Measurements from ENCODE around the gene GDE1. TPM values are rescaled to one million over a fixed set of nuclear protein-coding genes. Genes with fewer than 3 reads are reported as not detected.
A peak's percentile ranks its signal among the peaks of the same experiment; 100 is the strongest.

The GDE1 gene
- total RNA-seq, 1 experiment from 2014 or later = 65.7 TPM

- TF ChIP-seq, protein P1, sequence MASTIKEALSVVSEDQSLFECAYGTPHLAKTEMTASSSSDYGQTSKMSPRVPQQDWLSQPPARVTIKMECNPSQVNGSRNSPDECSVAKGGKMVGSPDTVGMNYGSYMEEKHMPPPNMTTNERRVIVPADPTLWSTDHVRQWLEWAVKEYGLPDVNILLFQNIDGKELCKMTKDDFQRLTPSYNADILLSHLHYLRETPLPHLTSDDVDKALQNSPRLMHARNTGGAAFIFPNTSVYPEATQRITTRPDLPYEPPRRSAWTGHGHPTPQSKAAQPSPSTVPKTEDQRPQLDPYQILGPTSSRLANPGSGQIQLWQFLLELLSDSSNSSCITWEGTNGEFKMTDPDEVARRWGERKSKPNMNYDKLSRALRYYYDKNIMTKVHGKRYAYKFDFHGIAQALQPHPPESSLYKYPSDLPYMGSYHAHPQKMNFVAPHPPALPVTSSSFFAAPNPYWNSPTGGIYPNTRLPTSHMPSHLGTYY (CRISPR knock-in tag; IDR thresholded peaks at IDR 0.05) = no peak
- TF ChIP-seq GABPB1 (CRISPR knock-in tag; IDR thresholded peaks at IDR 0.05) = no peak
- no peak for TF ChIP-seq ESRRA (CRISPR knock-in tag; IDR thresholded peaks at IDR 0.05; ENCODE audit: borderline replicate concordance)
- TF ChIP-seq, protein P2, sequence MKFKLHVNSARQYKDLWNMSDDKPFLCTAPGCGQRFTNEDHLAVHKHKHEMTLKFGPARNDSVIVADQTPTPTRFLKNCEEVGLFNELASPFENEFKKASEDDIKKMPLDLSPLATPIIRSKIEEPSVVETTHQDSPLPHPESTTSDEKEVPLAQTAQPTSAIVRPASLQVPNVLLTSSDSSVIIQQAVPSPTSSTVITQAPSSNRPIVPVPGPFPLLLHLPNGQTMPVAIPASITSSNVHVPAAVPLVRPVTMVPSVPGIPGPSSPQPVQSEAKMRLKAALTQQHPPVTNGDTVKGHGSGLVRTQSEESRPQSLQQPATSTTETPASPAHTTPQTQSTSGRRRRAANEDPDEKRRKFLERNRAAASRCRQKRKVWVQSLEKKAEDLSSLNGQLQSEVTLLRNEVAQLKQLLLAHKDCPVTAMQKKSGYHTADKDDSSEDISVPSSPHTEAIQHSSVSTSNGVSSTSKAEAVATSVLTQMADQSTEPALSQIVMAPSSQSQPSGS (CRISPR knock-in tag; IDR thresholded peaks at IDR 0.05; ENCODE audit: borderline replicate concordance, low read depth) = no peak
- no peak for TF ChIP-seq OVOL2 (CRISPR knock-in tag; IDR thresholded peaks at IDR 0.05; ENCODE audit: borderline replicate concordance)
- TF ChIP-seq USF2 (CRISPR knock-in tag; IDR thresholded peaks at IDR 0.05) = no peak
- TF ChIP-seq MYBL2 (CRISPR knock-in tag; IDR thresholded peaks at IDR 0.05) = no peak
- TF ChIP-seq, protein P3, sequence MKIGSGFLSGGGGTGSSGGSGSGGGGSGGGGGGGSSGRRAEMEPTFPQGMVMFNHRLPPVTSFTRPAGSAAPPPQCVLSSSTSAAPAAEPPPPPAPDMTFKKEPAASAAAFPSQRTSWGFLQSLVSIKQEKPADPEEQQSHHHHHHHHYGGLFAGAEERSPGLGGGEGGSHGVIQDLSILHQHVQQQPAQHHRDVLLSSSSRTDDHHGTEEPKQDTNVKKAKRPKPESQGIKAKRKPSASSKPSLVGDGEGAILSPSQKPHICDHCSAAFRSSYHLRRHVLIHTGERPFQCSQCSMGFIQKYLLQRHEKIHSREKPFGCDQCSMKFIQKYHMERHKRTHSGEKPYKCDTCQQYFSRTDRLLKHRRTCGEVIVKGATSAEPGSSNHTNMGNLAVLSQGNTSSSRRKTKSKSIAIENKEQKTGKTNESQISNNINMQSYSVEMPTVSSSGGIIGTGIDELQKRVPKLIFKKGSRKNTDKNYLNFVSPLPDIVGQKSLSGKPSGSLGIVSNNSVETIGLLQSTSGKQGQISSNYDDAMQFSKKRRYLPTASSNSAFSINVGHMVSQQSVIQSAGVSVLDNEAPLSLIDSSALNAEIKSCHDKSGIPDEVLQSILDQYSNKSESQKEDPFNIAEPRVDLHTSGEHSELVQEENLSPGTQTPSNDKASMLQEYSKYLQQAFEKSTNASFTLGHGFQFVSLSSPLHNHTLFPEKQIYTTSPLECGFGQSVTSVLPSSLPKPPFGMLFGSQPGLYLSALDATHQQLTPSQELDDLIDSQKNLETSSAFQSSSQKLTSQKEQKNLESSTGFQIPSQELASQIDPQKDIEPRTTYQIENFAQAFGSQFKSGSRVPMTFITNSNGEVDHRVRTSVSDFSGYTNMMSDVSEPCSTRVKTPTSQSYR (CRISPR knock-in tag; IDR thresholded peaks at IDR 0.05) = no peak
These were observed 31.3 kb downstream of the GDE1 start (continued) for GRCh38 chr16:19490619-19491018.

- H3K27me3 Mint-ChIP-seq (ENCODE audit: low read depth) = peaks cover 6% of the 10 kb centered on the region; the same call in 1 of the 2 replicates
- peaks cover 5% of the 10 kb centered on the region; the same call in 1 of the 2 replicates for H3K36me3 Mint-ChIP-seq
- peak; percentile 86 for ATAC-seq
- POLR2A ChIA-PET = no interaction called here
- CTCF ChIA-PET = interaction anchor here (1.0 to 1.6 kb wide), 3 partner anchors 15 to 308 kb away, joined by 4 to 10 read pairs (median 5); no protein-coding TSS in a partner anchor
- no peaks in the 10 kb centered on the region for H3K9me3 Mint-ChIP-seq
- DNase-seq (ENCODE audit: low spot score) = peak; percentile 50
- H3K4me1 Mint-ChIP-seq = peaks cover 29% of the 10 kb centered on the region
- TF ChIP-seq, protein P4, sequence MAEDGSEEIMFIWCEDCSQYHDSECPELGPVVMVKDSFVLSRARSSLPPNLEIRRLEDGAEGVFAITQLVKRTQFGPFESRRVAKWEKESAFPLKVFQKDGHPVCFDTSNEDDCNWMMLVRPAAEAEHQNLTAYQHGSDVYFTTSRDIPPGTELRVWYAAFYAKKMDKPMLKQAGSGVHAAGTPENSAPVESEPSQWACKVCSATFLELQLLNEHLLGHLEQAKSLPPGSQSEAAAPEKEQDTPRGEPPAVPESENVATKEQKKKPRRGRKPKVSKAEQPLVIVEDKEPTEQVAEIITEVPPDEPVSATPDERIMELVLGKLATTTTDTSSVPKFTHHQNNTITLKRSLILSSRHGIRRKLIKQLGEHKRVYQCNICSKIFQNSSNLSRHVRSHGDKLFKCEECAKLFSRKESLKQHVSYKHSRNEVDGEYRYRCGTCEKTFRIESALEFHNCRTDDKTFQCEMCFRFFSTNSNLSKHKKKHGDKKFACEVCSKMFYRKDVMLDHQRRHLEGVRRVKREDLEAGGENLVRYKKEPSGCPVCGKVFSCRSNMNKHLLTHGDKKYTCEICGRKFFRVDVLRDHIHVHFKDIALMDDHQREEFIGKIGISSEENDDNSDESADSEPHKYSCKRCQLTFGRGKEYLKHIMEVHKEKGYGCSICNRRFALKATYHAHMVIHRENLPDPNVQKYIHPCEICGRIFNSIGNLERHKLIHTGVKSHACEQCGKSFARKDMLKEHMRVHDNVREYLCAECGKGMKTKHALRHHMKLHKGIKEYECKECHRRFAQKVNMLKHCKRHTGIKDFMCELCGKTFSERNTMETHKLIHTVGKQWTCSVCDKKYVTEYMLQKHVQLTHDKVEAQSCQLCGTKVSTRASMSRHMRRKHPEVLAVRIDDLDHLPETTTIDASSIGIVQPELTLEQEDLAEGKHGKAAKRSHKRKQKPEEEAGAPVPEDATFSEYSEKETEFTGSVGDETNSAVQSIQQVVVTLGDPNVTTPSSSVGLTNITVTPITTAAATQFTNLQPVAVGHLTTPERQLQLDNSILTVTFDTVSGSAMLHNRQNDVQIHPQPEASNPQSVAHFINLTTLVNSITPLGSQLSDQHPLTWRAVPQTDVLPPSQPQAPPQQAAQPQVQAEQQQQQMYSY (CRISPR knock-in tag; IDR thresholded peaks at IDR 0.05) = 0 out of 2 replicates have a peak, but pooled peaks have one; percentile 13
- TF ChIP-seq FOXK1 (CRISPR knock-in tag; IDR thresholded peaks at IDR 0.05) = no peak
- H3K27ac Mint-ChIP-seq = peak overlapping the region; percentile 65
- H3K4me3 Mint-ChIP-seq = peak overlapping the region; percentile 20
These were observed 33.7 kb downstream of the GDE1 start for GRCh38 chr16:19488213-19488640.

DNA sequence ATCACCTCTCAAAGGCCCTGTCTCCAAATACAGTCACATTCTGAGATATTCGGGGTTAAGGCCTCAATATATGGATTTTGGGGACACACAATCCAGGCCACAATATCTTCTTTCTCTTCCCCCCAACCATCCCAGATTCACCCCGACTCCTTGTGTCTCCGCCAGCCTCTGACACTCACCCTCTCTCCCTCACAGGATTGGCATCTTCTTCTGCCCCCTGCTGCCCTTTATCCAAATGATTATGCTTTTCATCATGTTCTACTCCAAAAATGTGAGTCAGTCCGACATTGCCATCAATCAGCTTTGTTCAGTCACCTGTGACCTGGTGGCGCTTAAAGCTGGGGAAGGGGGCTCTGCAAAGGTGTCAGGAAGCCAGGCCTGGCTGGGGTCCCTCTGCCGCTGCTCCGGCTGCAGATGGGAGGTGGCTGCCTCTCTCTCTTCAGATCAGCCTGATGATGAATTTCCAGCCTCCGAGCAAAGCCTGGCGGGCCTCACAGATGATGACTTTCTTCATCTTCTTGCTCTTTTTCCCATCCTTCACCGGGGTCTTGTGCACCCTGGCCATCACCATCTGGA is 35.1 kb downstream of the GDE1 start:
- H3K27ac Mint-ChIP-seq = no peak overlapping the region
- DNase-seq (ENCODE audit: low spot score) = no peak
- H3K4me1 Mint-ChIP-seq = peaks cover 30% of the 10 kb centered on the region
- no peaks in the 10 kb centered on the region for H3K9me3 Mint-ChIP-seq
- ATAC-seq = no peak
- TF ChIP-seq SMAD4 (CRISPR knock-in tag; IDR thresholded peaks at IDR 0.05) = no peak
- peaks cover 6% of the 10 kb centered on the region; the same call in 1 of the 2 replicates for H3K27me3 Mint-ChIP-seq (ENCODE audit: low read depth)
- H3K36me3 Mint-ChIP-seq = 0 out of 2 replicates have a peak, but pooled peaks cover 5% of the 10 kb centered on the region
- no peak overlapping the region for H3K4me3 Mint-ChIP-seq
- ChIA-PET CTCF (interaction anchor here (1.6 kb wide), 1 partner anchor 39 kb away, joined by 5 read pairs; no protein-coding TSS in a partner anchor), POLR2A (no interaction called here)
